NB4 (cell line): ENCODE results near the gene SYTL3.
A peak's percentile ranks its signal among the peaks of the same experiment; 100 is the strongest.

Experiments used
- CTCF ChIP-seq: IDR thresholded peaks from one replicate; pipeline ENCODE4 v1.5.1; 2012; ENCODE audit warnings: low read depth, low read length
- POLR2A ChIP-seq: IDR thresholded peaks from 2 replicates; pipeline ENCODE4 v1.6.1; 2011; ENCODE audit warnings: mild to moderate bottlenecking; ENCODE audit not compliant: insufficient read length; ENCODE audit errors: extremely low read depth

GRCh38 chr6:158752613-158753012, 102.8 kb downstream of the SYTL3 start:
- TF ChIP-seq POLR2A (no peak), CTCF (peak; percentile 13)
